GM18520 (cell line): ENCODE measurements around the gene TMTC4.
A peak's percentile ranks its signal among the peaks of the same experiment; 100 is the strongest.
"Not testable (repeated sequence)": the region's sequence is repeated elsewhere in the genome, so short reads cannot be mapped to it uniquely, and the experiment has no call there.

Source experiments
- ATAC-seq: cut with Tn5 transposase; IDR thresholded peaks from one replicate; pipeline ENCODE4 v1.9.1; 2021; ENCODE audit not compliant: unreplicated experiment

TMTC4 gene

GRCh38 chr13:100588331-100589177, 86.0 kb downstream of the TMTC4 start, which contains the start of gene GGACT:
GGACT (minus strand) TSS chr13:100588789; CDS start chr13:100532591, 56,198 bp downstream.
- ATAC-seq = peak; percentile 93

GRCh38 chr13:100584896-100585295, 89.7 kb downstream of the TMTC4 start:
- no peak for ATAC-seq

GRCh38 chr13:100581504-100581903, 93.1 kb downstream of the TMTC4 start:
- no peak for ATAC-seq

GRCh38 chr13:100581030-100581429, 93.6 kb downstream of the TMTC4 start:
- ATAC-seq = no peak

- no peak for ATAC-seq
Measured at GRCh38 chr13:100580045-100580444, 94.5 kb downstream of the TMTC4 start.

GRCh38 chr13:100577239-100577638, 97.4 kb downstream of the TMTC4 start:
- ATAC-seq = not testable (repeated sequence)

GRCh38 chr13:100573121-100573520, 101.5 kb downstream of the TMTC4 start:
- ATAC-seq = peak; percentile 82

GRCh38 chr13:100566543-100566942, 108.1 kb downstream of the TMTC4 start:
- ATAC-seq = no peak

GRCh38 chr13:100565286-100565685, 109.3 kb downstream of the TMTC4 start:
- ATAC-seq = no peak

GRCh38 chr13:100564444-100565223, 110.0 kb downstream of the TMTC4 start:
- ATAC-seq = no peak

GRCh38 chr13:100563779-100564178, 110.8 kb downstream of the TMTC4 start:
- ATAC-seq = no peak

- ATAC-seq = no peak
Measured at GRCh38 chr13:100561599-100562204, 112.9 kb downstream of the TMTC4 start.

- no peak for ATAC-seq
Measured at GRCh38 chr13:100561158-100561499, 113.5 kb downstream of the TMTC4 start.

- no peak for ATAC-seq
Measured at GRCh38 chr13:100560498-100561157, 114.0 kb downstream of the TMTC4 start.

GRCh38 chr13:100559886-100560285, 114.7 kb downstream of the TMTC4 start:
- ATAC-seq = no peak
